HG03045 (cell line): ENCODE data around the gene FCER1A.
"Not testable (repeated sequence)": the region's sequence is repeated elsewhere in the genome, so short reads cannot be mapped to it uniquely, and the experiment has no call there.

ENCODE experiments used
- ATAC-seq: cut with Tn5 transposase; IDR thresholded peaks from one replicate; pipeline ENCODE4 v1.9.1; 2021; ENCODE audit warnings: mild to moderate bottlenecking, moderate library complexity; ENCODE audit not compliant: unreplicated experiment

Gene FCER1A

GRCh38 chr1:159342761-159343425 lies 40.8 kb downstream of the FCER1A start:
- ATAC-seq = no peak

- not testable (repeated sequence) for ATAC-seq
Measured at GRCh38 chr1:159349374-159349773, 47.2 kb downstream of the FCER1A start.

GRCh38 chr1:159352436-159352835 lies 50.3 kb downstream of the FCER1A start:
- no peak for ATAC-seq
